ELR (cell line): ENCODE results near the gene CMTM4.

Experiments used
- DNase-seq: peaks from one replicate; pipeline ENCODE4 v3.0.0-alpha.2; 2015; ENCODE audit warnings: low read depth

Gene CMTM4

GRCh38 chr16:66566051-66566901 is 130.3 kb downstream of the CMTM4 start, which contains the start of gene CMTM1:
Gene CMTM1 (plus strand): TSS chr16:66566439. CDS start chr16:66566514, 75 bp downstream.
- DNase-seq, result no peak
